GM03348 (cell line): Measurements from ENCODE around the gene CHRNB4.
A peak's percentile ranks its signal among the peaks of the same experiment; 100 is the strongest.

Experiments used
- DNase-seq: peaks from one replicate; pipeline ENCODE4 v3.0.0; 2012; ENCODE audit warnings: low spot score

CHRNB4 gene

DNA sequence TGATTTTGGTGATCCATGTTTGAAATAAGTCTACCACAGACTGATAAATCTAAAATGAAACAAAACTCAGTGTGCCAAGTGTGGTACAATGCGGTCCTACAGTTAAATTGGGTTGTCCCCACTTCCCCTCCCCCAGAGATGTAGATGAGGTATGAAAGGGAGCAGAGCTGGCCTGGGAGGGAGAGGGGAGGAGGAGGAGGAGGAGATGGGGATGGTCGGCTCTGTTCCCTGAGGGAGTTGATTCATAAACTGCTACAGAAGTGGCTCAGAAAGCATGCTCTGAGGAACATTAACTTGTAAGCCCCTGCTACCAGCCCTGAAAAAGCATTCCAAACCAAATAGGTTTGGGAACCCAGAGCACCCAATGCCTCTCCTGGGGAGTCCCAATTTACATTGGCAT, 28.0 kb upstream of the CHRNB4 start:
- DNase-seq: no peak

GRCh38 chr15:78667578-78668236, 26.7 kb upstream of the CHRNB4 start:
- no peak for DNase-seq

GRCh38 chr15:78666010-78666409, 25.0 kb upstream of the CHRNB4 start:
- no peak for DNase-seq

DNA sequence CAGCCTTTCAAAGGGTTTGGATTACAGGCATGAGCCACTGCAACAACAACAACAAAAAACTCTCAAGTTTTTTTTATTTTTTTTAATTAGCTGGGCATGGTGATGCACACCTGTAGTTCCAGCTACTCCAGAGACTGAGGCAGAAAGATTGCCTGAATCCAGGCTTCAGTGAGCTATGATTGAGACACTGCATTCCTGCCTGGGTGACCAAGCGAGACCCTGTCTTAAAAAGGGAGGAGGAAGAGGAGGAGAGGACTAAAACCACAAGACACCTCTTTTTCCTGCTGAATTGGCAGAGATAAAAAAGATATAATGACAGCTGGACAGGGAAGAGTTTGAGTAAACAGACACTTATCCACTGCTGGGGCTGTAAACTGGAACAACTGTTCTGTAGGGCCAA, 22.7 kb upstream of the CHRNB4 start:
- no peak for DNase-seq

DNA sequence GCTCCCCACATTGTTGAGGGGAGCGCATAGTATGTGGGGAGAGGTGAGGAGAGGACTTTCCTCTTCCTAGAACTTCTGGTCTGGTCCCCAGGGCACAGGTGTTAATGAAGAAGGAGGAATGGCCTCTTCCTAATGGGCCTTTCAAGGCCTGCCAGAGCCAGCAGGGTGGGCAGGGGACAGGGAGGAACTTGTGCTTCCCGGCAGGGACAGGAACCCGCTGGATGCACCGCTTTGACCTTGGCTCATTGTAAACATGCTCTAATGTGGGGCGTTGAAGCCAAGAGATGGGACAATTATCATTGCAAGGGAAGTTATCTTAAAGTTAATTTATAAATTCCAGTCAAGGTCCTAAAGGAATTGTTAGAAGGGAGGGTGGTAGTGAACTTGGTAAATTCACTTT, 21.0 kb upstream of the CHRNB4 start:
- DNase-seq: no peak

DNA sequence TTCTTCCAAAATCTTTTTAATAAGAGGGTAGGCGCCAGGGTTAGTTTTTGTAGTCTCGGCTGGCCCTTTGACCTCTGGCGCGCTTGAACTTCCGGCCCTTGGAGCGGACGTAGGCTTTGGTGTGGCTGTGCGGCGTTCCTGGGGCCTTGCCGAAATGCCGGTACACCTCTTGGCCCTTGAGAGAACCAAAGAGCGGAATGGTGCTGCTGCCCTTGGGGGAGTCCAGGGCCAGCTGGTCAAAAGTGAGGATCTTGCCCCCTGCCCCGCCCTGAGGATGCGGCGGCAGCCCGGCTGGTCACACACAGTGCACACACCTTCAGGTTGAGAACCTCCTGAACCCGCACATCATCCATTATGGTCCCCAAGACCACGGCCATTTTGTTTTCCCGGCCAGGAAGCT, 20.0 kb upstream of the CHRNB4 start:
- DNase-seq: no peak

DNA sequence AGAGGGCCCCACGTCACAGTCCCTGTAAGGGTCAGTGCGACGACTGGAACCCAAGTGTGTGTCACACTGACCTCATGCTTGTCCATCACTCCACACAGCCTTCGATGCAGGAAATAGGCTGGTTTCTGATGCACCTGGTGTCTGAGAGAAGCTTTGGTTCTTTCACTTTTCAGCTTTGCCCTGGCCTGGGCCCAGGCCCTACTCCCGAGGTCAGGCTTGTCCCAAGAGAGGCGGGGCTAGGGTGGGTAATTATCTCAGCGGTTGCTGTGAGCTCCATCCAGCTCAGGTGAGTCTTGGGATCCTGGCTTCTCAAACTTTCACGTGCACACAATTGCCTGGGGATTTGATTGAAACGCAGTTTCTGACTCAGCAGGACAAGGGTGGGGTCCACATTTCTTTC, 19.6 kb upstream of the CHRNB4 start:
- DNase-seq: no peak

DNA sequence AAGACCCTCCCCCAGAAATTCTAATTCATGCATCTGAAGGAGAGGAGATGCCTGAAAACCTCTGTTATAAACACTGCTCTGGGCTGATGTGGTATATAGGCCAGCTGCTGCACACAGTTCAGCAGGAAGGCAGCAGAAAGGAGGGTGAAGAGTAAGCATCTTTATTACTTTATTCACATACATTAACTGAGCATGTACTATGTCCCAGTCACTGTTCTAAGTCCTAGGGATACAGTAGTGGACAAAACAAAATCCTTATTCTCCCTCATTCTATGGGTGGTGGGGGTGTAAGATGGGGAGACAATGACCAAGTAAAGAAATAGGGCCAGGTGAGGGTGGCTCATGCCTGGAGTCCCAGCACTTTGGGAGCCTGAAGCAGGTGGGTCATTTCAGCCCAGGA, 17.8 kb upstream of the CHRNB4 start:
- DNase-seq: no peak

DNA sequence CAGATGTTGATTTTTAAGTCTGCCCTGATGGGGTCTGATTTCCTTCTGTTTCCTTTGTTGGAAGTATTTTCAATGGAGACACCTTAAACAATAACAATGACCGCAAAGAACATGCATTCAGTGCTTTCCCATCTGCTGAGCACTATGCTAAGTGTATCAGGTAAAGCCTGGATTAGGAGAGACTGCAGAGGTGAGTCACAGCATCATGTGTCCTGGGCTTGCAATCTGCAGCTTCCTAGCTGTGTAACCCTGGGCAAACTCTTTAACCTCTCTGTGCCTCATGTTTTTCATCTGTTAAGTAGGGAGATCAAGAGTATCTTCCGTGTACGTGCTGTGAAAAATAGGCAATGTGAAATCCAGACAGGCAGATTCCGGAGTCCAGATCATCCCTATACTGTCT, 13.3 kb upstream of the CHRNB4 start:
- DNase-seq: no peak

DNA sequence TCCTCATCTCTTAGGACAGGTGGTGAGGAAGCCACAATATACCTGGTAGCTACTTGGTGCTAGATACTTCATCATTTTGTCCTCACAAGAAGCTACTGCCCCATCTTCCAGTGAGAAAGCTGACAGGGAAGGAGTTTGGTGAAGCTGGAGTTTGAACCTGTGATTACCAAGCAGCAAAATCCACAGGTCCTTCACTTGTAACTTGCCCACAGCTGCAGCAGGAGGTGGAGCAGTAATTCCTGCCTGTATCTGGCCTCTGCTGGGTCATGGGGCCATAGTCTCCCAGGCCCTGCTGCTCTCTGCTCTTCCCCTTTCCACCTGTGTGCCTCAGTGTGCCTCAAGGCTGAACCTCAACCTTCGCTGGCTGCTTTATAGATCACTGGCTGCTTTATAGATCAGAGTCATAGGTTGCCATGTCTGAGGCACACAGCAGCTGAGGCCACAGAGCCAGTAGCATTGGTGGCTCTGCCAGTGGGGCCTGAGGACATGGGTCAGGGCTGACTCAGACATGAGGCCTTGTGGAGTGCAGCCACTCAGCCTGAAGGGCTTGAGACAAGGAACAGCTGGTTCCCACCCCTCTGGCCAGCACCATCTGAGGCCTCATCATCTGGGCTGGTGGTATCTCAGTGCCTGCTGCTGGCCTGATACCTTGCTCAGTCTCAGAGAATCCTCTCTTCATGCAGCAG, 11.1 kb upstream of the CHRNB4 start:
- no peak for DNase-seq

GRCh38 chr15:78651007-78651406, 10.0 kb upstream of the CHRNB4 start:
- DNase-seq: no peak

DNA sequence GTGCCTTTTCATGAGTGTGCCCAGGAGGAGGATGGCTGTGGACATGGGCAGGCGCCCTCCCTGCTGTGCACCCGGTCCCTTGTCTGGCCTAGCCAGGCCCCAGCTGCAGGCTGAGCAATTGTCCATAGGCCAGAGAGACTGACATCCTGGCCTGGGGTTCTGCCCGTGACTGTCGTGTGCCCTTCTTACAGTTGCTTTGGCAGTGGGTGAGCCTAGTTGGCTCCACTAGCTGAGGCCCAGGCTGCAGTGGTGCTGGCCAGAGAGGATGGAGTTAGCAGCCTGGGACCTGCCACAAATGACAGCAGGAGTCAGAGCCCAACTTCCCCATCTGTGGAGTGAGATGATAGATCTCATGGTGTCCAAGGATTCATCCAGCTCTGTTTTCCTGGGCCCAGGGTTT, 9.0 kb upstream of the CHRNB4 start:
- DNase-seq: no peak

DNA sequence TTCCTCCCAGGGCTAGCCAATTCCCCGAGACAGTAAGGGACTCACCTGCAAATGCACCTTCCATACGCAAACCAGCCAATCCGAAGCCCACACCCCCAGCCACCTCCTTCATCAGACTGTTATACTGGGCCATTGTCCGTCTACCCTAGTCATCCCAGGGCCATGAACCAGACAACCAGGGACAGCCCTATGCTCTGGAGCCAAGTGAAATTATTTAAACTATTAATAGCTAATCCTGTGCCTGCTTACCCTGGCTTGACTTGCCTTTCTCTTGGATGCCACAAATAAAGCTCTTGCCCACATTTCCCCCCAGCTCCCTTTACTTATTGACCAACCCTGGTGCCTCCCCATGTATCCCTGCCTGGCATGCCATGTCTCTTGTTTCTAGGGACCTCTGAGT, 4.0 kb upstream of the CHRNB4 start:
- DNase-seq: no peak

DNA sequence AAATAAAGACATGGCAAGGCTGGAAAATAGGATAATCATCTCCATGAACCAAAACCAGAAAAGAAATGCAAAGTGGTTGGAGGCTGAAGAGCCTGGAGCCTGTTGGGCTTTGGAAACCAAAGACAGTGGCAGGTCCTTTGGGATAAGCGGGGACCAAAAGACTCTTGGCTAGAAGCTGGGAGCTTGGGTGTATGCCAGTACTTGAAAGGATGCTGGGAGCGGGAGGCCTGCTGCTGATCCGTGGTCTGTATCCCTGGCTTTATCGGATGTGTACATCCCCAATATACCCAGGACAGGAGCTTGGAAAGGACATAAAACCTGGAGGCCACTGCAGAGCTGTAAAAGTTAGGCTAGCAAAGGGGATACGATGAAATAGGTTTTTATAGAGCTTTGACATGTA, 1.3 kb upstream of the CHRNB4 start:
- no peak for DNase-seq

- no peak for DNase-seq
These were observed 802 bp upstream of the CHRNB4 start for GRCh38 chr15:78641749-78642275.

- DNase-seq: no peak
These were observed 396 bp downstream of the CHRNB4 start for GRCh38 chr15:78640527-78641101.

GRCh38 chr15:78638658-78639314, 2.2 kb downstream of the CHRNB4 start:
- DNase-seq: peak; percentile 68

- no peak for DNase-seq
These were observed 3.1 kb downstream of the CHRNB4 start for GRCh38 chr15:78637776-78638435.

- no peak for DNase-seq
These were observed 4.6 kb downstream of the CHRNB4 start for GRCh38 chr15:78636378-78636859.

GRCh38 chr15:78635346-78635745, 5.7 kb downstream of the CHRNB4 start:
- DNase-seq: no peak

DNA sequence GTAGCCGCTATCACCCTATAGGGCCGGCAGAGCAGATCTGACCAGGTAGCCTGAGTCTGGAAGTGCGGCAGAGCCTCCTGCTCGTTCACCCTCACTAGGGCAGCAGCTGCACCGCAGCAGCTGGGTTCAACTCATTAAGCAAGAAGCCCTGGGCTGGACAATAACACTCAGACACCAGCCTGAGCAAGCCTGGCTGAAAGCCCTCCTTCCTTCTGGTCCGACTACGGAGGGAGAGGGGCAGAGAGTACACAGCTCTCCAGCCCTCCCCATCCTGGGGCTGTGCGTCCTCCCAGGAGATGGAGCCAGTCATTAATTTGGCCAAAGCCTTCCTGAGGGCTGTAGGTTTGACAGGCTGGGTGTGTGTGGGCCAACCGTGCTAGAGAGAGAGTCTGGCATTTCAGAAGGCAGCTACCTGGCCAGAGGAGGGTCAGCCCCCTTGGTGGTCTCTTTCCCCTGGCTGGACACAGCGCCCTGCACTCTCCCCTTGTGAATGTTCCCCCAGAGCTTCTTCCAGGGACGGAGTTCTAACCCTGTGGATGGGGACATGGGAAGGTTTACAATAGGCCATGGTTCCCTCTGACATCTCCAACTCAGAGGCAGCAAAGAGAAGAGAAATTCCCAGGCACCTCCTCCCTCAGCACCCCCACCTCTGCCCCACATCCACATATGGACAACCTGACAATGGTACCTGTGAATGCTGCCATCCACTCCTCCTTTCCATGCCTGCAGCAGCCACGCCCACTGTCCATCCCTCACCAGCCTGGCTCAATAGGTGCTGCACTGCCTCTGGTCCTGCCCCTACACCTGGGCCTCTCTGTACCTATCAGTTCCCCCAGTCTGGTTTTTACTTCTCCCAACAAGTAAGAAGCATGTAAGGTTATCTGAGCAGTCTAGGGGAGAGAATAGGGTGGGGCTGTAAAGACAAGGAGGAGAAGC, 6.5 kb downstream of the CHRNB4 start:
- no peak for DNase-seq
